Neural progenitor cell (in vitro differentiated cells): ENCODE data around the gene NDUFB7.
"Not testable (repeated sequence)": the region's sequence is repeated elsewhere in the genome, so short reads cannot be mapped to it uniquely, and the experiment has no call there.

Experiments
- CTCF ChIP-seq: fragments of 200-600 bp; sonication (generic); IDR thresholded peaks from 2 replicates; pipeline ENCODE4 v1.5.1; 2017; ENCODE audit warnings: antibody characterized with exemption, mild to moderate bottlenecking
- EZH2 ChIP-seq: fragments of 200-600 bp; sonication (generic); IDR thresholded peaks from 2 replicates; pipeline ENCODE4 v1.6.1; 2017; ENCODE audit warnings: antibody characterized with exemption, mild to moderate bottlenecking, moderate library complexity
- EZH2phosphoT487 ChIP-seq: fragments of 200-600 bp; sonication (generic); IDR thresholded peaks from 2 replicates; pipeline ENCODE4 v1.6.1; 2017; ENCODE audit warnings: antibody characterized with exemption

GRCh38 chr19:14551134-14552005, 20.5 kb downstream of the NDUFB7 start:
- not testable (repeated sequence) for TF ChIP-seq EZH2, EZH2phosphoT487
- peak; percentile 44 for TF ChIP-seq CTCF
